Measurements from ENCODE around the gene HECTD4. TPM values are rescaled to one million over a fixed set of nuclear protein-coding genes. Genes with fewer than 3 reads are reported as not detected.

The HECTD4 gene
- total and polyA plus RNA-seq, 2 experiments from 2014 or later: 25.7 to 36.9 TPM

DNA sequence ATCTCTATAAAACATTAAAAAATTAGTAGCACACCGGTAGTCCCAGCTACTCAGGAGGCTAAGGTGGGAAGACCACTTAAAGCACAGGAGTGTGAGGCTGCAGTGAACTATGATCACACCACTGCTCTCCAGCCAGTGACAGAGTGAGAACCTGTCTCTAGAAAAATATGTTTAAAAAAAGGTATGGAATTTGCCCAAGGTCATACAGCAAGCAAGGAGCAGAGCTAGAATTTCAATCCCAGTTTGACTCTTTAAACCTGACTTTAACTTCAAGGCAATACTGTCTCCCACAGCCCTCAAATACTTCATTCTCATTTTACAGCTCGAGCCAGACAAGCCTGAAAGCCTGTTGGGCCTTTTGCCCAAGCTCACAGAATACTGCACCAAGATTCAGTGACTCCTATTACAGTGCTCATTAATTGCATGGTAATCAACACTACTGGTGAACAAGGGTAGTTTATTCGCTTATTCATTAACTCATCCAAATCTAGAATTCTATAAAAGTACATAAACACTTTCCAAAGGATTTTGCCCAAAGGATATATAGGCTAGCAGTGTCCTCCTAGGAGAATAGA is 8.0 kb downstream of the HECTD4 start (continued):
- TF ChIP-seq, protein P1, sequence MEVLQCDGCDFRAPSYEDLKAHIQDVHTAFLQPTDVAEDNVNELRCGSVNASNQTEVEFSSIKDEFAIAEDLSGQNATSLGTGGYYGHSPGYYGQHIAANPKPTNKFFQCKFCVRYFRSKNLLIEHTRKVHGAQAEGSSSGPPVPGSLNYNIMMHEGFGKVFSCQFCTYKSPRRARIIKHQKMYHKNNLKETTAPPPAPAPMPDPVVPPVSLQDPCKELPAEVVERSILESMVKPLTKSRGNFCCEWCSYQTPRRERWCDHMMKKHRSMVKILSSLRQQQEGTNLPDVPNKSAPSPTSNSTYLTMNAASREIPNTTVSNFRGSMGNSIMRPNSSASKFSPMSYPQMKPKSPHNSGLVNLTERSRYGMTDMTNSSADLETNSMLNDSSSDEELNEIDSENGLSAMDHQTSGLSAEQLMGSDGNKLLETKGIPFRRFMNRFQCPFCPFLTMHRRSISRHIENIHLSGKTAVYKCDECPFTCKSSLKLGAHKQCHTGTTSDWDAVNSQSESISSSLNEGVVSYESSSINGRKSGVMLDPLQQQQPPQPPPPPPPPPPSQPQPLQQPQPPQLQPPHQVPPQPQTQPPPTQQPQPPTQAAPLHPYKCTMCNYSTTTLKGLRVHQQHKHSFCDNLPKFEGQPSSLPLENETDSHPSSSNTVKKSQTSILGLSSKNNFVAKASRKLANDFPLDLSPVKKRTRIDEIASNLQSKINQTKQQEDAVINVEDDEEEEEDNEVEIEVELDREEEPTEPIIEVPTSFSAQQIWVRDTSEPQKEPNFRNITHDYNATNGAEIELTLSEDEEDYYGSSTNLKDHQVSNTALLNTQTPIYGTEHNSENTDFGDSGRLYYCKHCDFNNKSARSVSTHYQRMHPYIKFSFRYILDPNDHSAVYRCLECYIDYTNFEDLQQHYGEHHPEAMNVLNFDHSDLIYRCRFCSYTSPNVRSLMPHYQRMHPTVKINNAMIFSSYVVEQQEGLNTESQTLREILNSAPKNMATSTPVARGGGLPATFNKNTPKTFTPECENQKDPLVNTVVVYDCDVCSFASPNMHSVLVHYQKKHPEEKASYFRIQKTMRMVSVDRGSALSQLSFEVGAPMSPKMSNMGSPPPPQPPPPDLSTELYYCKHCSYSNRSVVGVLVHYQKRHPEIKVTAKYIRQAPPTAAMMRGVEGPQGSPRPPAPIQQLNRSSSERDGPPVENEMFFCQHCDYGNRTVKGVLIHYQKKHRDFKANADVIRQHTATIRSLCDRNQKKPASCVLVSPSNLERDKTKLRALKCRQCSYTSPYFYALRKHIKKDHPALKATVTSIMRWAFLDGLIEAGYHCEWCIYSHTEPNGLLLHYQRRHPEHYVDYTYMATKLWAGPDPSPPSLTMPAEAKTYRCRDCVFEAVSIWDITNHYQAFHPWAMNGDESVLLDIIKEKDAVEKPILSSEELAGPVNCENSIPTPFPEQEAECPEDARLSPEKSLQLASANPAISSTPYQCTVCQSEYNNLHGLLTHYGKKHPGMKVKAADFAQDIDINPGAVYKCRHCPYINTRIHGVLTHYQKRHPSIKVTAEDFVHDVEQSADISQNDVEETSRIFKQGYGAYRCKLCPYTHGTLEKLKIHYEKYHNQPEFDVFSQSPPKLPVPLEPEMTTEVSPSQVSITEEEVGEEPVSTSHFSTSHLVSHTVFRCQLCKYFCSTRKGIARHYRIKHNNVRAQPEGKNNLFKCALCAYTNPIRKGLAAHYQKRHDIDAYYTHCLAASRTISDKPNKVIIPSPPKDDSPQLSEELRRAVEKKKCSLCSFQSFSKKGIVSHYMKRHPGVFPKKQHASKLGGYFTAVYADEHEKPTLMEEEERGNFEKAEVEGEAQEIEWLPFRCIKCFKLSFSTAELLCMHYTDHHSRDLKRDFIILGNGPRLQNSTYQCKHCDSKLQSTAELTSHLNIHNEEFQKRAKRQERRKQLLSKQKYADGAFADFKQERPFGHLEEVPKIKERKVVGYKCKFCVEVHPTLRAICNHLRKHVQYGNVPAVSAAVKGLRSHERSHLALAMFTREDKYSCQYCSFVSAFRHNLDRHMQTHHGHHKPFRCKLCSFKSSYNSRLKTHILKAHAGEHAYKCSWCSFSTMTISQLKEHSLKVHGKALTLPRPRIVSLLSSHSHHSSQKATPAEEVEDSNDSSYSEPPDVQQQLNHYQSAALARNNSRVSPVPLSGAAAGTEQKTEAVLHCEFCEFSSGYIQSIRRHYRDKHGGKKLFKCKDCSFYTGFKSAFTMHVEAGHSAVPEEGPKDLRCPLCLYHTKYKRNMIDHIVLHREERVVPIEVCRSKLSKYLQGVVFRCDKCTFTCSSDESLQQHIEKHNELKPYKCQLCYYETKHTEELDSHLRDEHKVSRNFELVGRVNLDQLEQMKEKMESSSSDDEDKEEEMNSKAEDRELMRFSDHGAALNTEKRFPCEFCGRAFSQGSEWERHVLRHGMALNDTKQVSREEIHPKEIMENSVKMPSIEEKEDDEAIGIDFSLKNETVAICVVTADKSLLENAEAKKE (CRISPR knock-in tag; IDR thresholded peaks at IDR 0.05): no peak
- TF ChIP-seq, protein P2, sequence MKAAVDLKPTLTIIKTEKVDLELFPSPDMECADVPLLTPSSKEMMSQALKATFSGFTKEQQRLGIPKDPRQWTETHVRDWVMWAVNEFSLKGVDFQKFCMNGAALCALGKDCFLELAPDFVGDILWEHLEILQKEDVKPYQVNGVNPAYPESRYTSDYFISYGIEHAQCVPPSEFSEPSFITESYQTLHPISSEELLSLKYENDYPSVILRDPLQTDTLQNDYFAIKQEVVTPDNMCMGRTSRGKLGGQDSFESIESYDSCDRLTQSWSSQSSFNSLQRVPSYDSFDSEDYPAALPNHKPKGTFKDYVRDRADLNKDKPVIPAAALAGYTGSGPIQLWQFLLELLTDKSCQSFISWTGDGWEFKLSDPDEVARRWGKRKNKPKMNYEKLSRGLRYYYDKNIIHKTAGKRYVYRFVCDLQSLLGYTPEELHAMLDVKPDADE (IDR thresholded peaks at IDR 0.05): no peak
- TF ChIP-seq STAT1 (IDR thresholded peaks at IDR 0.05; ENCODE audit: unreplicated experiment): no peak
- TF ChIP-seq CREB1 (CRISPR knock-in tag; IDR thresholded peaks at IDR 0.05; ENCODE audit: low read depth): no peak
- no peak for TF ChIP-seq JUNB (IDR thresholded peaks at IDR 0.05; ENCODE audit: unreplicated experiment)
- TF ChIP-seq, protein P3, sequence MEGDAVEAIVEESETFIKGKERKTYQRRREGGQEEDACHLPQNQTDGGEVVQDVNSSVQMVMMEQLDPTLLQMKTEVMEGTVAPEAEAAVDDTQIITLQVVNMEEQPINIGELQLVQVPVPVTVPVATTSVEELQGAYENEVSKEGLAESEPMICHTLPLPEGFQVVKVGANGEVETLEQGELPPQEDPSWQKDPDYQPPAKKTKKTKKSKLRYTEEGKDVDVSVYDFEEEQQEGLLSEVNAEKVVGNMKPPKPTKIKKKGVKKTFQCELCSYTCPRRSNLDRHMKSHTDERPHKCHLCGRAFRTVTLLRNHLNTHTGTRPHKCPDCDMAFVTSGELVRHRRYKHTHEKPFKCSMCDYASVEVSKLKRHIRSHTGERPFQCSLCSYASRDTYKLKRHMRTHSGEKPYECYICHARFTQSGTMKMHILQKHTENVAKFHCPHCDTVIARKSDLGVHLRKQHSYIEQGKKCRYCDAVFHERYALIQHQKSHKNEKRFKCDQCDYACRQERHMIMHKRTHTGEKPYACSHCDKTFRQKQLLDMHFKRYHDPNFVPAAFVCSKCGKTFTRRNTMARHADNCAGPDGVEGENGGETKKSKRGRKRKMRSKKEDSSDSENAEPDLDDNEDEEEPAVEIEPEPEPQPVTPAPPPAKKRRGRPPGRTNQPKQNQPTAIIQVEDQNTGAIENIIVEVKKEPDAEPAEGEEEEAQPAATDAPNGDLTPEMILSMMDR (conservative IDR thresholded peaks at IDR 0.05; ENCODE audit: low read depth in 2 of 2): no peak
- TF ChIP-seq EZH2phosphoT487 (IDR thresholded peaks at IDR 0.05; ENCODE audit: unreplicated experiment): no peak
- no peak for TF ChIP-seq EZH2 (IDR thresholded peaks at IDR 0.05; ENCODE audit: low read depth, unreplicated experiment)
- no peak for TF ChIP-seq POLR2AphosphoS5 (IDR thresholded peaks at IDR 0.05; ENCODE audit: low read depth)

Data from GM23338 (cell line).